ENCODE measurements around the gene FCN1. TPM values are rescaled to one million over a fixed set of nuclear protein-coding genes. Genes with fewer than 3 reads are reported as not detected.
"Not testable (repeated sequence)": the region's sequence is repeated elsewhere in the genome, so short reads cannot be mapped to it uniquely, and the experiment has no call there.

Gene FCN1
- total and polyA plus RNA-seq, 2 experiments from 2014 or later, result not detected

DNA sequence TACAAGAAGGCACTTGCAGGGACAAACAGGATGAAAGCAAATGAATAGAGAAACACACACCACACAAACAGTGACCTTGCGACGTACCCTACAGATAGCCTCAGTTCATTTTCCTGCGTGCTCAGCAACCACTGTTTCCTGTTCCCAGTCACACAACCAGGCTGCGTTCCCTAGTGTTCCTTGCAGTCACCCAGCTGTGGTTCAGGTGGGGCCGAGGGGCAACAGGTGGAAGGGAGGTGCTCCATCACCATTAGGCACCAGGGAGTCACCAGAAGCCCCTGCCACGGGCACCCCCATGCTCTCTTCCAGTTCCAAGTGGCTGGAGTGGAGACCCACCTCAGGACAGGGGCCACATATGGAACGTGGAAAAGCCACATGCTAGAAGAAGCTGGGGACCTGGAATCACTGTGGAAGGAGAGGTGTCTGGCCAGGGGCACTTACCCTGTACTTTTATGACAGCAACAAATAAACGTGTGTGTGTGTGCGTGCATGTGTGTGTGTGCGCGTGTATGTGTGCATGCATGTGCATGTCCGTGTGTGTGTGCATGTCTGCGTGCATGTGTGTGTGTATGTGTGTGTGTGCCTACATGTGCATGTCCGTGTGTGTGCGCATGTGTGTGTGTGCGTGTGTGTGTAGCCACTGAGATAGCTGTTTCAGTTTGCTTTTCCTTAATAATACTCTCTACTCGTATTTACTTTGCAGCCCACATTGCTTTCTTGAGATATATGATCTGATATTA is 55.9 kb downstream of the FCN1 start:
- Histone ChIP-seq H3K4me3 (no peak overlapping the region), H3K9me2 (replicated peaks; ENCODE audit: insufficient read depth) (no peaks in the 10 kb centered on the region), H3K4me2 (no peak overlapping the region), H3K27me3 (no peaks in the 10 kb centered on the region), H3K4me1 (ENCODE audit: insufficient read depth) (no peaks in the 10 kb centered on the region), H3K79me2 (no peaks in the 10 kb centered on the region), H3K36me3 (replicated peaks; ENCODE audit: insufficient read depth, low read depth) (no peaks in the 10 kb centered on the region), H2AFZ (no peak overlapping the region), H3K27ac (no peak overlapping the region), H4K20me1 (ENCODE audit: insufficient read depth, poor library complexity, severe bottlenecking) (no peaks in the 10 kb centered on the region), H3K9me3 (ENCODE audit: low read depth) (no peaks in the 10 kb centered on the region)
- TF ChIP-seq EZH2 (IDR thresholded peaks at IDR 0.05; ENCODE audit: borderline replicate concordance), result no peak
- TF ChIP-seq, protein P1, sequence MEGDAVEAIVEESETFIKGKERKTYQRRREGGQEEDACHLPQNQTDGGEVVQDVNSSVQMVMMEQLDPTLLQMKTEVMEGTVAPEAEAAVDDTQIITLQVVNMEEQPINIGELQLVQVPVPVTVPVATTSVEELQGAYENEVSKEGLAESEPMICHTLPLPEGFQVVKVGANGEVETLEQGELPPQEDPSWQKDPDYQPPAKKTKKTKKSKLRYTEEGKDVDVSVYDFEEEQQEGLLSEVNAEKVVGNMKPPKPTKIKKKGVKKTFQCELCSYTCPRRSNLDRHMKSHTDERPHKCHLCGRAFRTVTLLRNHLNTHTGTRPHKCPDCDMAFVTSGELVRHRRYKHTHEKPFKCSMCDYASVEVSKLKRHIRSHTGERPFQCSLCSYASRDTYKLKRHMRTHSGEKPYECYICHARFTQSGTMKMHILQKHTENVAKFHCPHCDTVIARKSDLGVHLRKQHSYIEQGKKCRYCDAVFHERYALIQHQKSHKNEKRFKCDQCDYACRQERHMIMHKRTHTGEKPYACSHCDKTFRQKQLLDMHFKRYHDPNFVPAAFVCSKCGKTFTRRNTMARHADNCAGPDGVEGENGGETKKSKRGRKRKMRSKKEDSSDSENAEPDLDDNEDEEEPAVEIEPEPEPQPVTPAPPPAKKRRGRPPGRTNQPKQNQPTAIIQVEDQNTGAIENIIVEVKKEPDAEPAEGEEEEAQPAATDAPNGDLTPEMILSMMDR (IDR thresholded peaks at IDR 0.05; ENCODE audit: poor library complexity), result no peak
- TF ChIP-seq EZH2phosphoT487 (IDR thresholded peaks at IDR 0.05; ENCODE audit: low read depth, severe bottlenecking, unreplicated experiment), result no peak
- 90% methylated on average over 17 of the region's 17 CpGs for WGBS (ENCODE audit: low lambda C conversion rate, missing lambda C conversion rate)
- no peak for DNase-seq (ENCODE audit: low spot score)

DNA sequence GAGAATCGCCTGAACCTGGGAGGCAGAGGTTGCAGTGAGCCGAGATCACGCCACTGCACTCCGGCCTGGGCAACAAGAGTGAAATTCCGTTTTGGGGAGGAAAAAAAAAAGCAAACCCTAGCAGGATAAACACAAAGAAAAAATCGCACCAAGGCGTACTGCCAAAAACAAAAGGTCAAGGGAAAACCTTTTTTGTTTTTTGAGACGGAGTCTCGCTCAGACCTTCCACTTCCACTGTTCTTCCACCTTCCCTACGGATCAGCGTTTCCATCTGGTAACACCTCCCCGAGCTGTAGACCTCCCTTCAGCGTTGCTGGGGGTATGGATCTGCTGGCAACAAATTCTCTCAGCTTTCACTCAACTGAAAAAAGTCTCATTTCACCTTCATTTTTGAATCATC is 57.2 kb downstream of the FCN1 start:
- 97% methylated on average over 13 of the region's 13 CpGs for WGBS (ENCODE audit: low lambda C conversion rate, missing lambda C conversion rate)
- no peaks in the 10 kb centered on the region for H3K36me3 ChIP-seq (replicated peaks; ENCODE audit: insufficient read depth, low read depth)
- H3K4me2 ChIP-seq, result no peak overlapping the region

DNA sequence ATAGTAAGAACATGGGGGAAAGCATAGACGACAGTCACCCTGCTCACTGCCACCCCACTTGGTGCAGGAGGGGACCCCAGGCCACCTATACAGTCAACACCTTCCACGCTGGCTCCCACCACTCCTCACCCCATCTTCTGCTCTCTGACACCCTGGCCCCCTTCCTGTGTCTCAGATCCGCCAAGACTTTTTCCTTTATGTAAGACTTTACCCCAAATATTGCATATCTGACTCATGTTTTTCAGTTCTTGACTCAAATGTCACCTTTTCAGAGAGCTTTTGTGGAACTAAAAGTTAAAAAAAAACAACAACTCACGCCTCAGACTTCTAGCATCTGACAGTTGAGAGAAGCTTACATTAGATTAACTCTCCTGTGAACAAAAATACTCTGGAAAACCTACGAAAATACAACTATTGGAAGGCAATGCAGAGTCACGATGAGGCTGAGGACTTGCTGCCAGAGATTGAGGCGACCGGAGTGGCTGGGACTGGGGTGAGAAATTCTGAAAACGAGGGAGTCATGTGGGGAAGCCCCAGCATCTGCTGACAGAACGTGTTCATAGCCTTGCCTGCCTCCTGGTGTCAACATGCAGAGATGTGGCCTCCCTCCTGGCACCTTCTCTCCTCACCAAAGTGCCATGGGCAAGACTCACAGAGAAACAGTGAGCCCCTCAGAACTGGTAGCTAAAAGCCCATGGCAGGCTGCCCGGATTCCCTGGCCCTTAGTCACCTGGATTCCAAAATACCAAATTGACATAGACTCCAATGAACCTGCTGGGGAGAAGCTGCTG is 59.5 kb downstream of the FCN1 start:
- no peaks in the 10 kb centered on the region for H3K4me1 ChIP-seq (ENCODE audit: insufficient read depth)
- no peaks in the 10 kb centered on the region for H3K9me3 ChIP-seq (ENCODE audit: low read depth)
- H4K20me1 ChIP-seq (ENCODE audit: insufficient read depth, poor library complexity, severe bottlenecking), result no peaks in the 10 kb centered on the region
- no peaks in the 10 kb centered on the region for H3K79me2 ChIP-seq
- no peaks in the 10 kb centered on the region for H3K36me3 ChIP-seq (replicated peaks; ENCODE audit: insufficient read depth, low read depth)
- no peak overlapping the region for H3K4me2 ChIP-seq
- no peak overlapping the region for H3K4me3 ChIP-seq
- DNase-seq (ENCODE audit: low spot score), result no peak
- H3K9me2 ChIP-seq (replicated peaks; ENCODE audit: insufficient read depth), result no peaks in the 10 kb centered on the region
- 83% methylated on average over 11 of the region's 11 CpGs for WGBS (ENCODE audit: low lambda C conversion rate, missing lambda C conversion rate)
- TF ChIP-seq EZH2 (IDR thresholded peaks at IDR 0.05; ENCODE audit: borderline replicate concordance), result no peak
- TF ChIP-seq, protein P1 (IDR thresholded peaks at IDR 0.05; ENCODE audit: poor library complexity), result no peak
- TF ChIP-seq EZH2phosphoT487 (IDR thresholded peaks at IDR 0.05; ENCODE audit: low read depth, severe bottlenecking, unreplicated experiment), result no peak
- H3K27ac ChIP-seq, result no peak overlapping the region
- no peaks in the 10 kb centered on the region for H3K27me3 ChIP-seq
- H2AFZ ChIP-seq, result no peak overlapping the region

More for the DNA sequence above, 57.2 kb downstream of the FCN1 start:
- H3K79me2 ChIP-seq, result no peaks in the 10 kb centered on the region
- no peak overlapping the region for H3K4me3 ChIP-seq
- no peak overlapping the region for H3K27ac ChIP-seq
- no peaks in the 10 kb centered on the region for H3K27me3 ChIP-seq
- no peaks in the 10 kb centered on the region for H3K4me1 ChIP-seq (ENCODE audit: insufficient read depth)
- no peaks in the 10 kb centered on the region for H4K20me1 ChIP-seq (ENCODE audit: insufficient read depth, poor library complexity, severe bottlenecking)
- no peak for DNase-seq (ENCODE audit: low spot score)
- TF ChIP-seq, protein P1 (IDR thresholded peaks at IDR 0.05; ENCODE audit: poor library complexity), result no peak
- TF ChIP-seq EZH2phosphoT487 (IDR thresholded peaks at IDR 0.05; ENCODE audit: low read depth, severe bottlenecking, unreplicated experiment), result no peak
- TF ChIP-seq EZH2 (IDR thresholded peaks at IDR 0.05; ENCODE audit: borderline replicate concordance), result no peak
- H3K9me2 ChIP-seq (replicated peaks; ENCODE audit: insufficient read depth), result no peaks in the 10 kb centered on the region
- no peak overlapping the region for H2AFZ ChIP-seq
- no peaks in the 10 kb centered on the region for H3K9me3 ChIP-seq (ENCODE audit: low read depth)

DNA sequence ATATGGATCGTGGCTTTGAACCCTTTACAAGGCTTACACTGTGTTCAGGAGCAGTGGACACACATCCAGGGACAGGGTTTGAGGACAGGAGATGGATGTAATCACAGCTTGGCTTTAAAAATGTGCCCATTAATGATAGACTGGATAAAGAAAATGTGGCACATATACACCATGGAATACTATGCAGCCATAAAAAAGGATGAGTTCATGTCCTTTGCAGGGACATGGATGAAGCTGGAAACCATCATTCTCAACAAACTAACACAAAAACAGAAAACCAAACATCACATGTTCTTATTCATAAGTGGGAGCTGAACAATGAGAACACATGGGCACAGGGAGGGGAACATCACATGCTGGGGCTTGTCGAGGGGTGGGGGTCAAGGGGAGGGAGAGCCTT is 60.3 kb downstream of the FCN1 start:
- not testable (repeated sequence) for H3K27me3 ChIP-seq

More for the DNA sequence above, 60.3 kb downstream of the FCN1 start:
- not testable (repeated sequence) for H3K27ac ChIP-seq; H3K4me1 ChIP-seq (ENCODE audit: insufficient read depth); H3K9me3 ChIP-seq (ENCODE audit: low read depth); H4K20me1 ChIP-seq (ENCODE audit: insufficient read depth, poor library complexity, severe bottlenecking); DNase-seq (ENCODE audit: low spot score); H3K4me2 ChIP-seq; H2AFZ ChIP-seq; H3K4me3 ChIP-seq; H3K36me3 ChIP-seq (replicated peaks; ENCODE audit: insufficient read depth, low read depth); H3K79me2 ChIP-seq; H3K9me2 ChIP-seq (replicated peaks; ENCODE audit: insufficient read depth)
- 100% methylated on average over 2 of the region's 2 CpGs for WGBS (ENCODE audit: low lambda C conversion rate, missing lambda C conversion rate)
